Iris pigment epithelial cell (primary cell): Measurements from ENCODE around the gene WNT2B.
"Not testable (repeated sequence)": the region's sequence is repeated elsewhere in the genome, so short reads cannot be mapped to it uniquely, and the experiment has no call there.

Source experiments
- DNase-seq: peaks from one replicate; pipeline ENCODE4 v3.0.0-alpha.2; 2011; ENCODE audit warnings: low read depth

WNT2B gene

DNA sequence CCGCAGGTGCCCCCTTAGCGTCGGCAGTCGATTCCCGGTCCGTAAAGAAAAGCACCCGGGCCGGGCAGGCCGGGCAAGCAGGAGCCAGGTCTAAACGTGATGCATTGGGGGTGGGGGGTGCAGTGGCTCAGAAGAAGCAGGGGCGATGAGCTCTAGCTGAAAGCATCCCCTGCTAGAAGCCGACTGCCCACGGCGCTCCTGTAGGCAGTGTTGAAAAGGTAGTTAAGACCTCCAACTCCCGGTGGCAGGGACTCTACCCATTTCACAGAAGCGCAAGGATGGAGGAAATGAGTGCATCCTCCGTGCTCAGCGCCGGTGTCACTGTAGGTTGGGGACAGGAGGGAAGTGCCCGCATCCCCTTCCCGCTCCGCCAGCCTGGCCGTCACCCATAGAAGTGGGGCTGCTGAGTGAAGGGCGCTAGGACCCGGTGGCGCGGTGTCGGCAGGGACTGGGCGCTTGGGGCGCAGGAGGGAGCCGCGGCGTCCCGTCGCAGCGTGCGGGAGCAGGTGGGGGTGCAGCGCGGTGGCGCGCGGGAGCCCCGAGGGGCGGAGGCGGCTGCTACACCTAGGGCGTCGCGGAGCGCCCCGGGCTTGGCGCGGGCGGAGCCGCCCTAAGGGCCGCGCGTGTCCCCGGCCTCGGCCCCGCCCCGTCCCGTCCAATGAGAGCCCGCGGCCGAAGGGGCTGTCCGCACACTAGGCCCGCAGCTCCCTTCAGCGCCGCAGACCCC is at the start of gene WNT2B:
TSS of gene WNT2B (plus strand) at position 688 of the 727 bp plus-strand sequence. CDS start 298 bp downstream, outside the sequence.
- DNase-seq = no peak

DNA sequence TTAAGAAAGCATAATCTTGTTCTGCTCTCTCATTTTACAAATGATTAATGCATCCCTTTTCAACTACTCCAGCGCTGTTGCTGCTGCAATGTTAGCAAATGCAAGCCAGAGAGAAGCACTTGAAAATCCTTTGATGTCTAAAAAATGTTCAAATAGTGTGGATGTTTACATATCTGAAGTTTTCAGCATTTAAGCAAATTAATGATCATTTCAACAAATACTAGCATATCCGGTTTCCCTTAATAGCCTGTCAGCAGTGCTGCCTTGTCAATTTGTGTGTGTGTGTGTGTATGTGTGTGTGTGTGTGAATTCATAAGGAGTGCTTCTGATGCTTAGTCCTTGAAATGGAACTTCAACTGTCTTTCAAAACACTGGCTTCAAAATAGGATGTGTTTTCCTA is 48.1 kb upstream of the WNT2B start:
- peak; percentile 50 for DNase-seq

DNA sequence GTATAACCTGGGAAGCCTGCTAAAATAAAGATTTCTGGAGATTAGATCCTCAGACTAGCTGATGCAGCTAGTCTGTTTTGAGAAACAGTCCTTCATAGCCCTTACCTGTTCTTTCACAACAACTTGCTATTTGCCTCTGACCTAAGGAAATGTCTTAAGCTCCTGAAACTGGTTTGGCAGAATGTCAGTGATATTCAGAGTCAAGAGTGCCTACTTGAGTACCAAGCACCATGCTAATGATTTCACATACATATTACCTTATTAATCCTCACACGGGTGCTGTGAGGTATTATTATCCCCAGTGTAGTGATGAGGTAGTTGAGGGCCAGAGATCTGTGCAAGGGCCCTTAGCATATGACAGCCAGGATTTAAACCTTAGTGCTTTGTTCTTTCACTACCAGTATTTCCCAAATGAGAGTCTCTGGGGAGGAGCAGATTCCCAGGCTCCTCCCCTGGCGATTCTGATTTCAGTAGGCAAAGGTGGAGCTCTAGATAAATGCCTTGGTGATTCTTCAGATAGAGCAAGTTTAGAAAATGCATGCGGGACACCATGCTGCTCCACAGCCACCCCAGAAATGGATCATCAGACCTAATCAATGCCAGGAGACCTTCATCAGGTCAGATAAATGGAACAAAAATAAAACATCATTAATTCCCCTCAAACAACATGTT is 47.4 kb upstream of the WNT2B start:
- peak; percentile 38 for DNase-seq

DNA sequence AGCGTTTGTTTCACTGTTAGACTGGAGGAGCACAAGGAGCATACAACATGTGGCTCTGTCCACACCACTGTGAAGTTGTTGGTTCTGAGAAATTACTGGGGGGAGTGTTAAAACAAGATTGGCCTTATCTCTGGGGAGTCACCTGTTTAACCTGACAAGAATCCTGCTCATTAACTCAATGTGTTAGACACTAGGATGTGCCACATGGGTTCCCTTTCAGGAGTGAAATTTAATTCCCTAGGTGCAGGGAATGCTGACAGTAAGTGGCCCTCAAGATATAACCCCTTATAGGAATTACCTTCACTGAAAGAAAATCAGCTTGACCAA is 45.8 kb upstream of the WNT2B start:
- DNase-seq = no peak

DNA sequence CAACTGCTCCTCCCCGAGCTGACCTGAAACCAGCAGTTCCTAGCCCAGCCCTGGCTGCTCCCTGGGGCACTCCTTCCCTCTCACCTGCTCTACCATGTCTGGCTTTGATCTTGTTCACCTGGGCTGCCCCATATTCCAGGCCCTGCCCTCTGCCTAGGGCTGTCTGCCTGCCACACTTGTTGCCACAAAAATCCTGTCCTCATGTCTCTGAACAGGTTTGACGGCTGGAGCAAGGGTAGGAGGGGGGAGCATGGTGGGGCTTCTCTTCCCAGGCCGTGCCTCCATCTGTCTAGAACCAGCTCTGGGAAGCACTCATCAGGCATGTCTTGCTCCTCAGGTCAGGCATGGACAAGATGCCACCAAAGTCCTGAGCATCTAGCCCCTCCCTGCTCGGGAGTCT is 44.3 kb upstream of the WNT2B start:
- no peak for DNase-seq

DNA sequence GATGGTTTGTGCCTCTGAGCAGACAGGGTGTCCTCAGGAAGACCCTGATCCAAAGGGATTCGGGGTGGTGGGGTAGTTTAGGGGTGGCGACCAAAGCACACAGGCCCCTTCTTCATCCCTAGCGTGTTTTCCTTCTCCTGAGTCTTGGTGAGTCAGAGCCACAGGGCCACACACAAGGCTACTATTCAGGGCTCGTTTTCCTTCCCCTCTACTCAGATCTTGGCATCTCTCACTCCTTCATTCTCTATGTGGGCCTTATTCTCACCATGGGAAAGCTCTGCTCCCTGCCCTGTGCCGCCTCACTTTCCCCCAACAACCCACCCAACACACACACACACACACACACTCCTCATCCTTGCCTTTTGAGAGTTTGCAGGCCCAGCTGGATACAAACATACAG is 43.6 kb upstream of the WNT2B start:
- peak; percentile 72 for DNase-seq

DNA sequence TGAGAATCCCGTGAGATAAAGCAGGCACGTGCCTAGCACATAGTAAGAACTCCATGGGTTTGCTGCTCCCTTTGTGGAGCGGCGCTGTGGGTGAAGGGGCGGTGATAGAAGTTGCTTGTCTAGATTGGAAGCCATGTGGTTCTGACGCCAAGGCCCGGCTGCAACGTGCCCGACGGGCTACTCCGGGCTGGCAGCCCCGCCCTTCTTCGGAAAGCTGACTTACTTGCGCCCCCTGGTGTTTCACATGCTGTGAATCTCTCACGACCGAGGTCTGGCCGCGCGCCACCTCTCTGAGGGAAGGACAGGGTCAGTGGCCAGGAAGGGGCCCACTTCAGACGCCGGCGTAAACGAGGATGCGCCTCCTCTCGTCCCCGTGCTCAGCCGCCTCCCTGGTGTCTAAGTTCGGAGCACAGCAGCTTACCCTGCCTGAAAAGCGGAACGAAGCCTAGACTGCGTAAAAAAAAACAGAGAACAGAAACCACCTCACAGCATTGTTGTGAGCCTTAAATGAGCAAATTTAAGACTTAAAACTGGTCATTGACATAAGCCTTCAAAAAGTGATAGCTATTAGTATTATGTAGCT is 42.6 kb upstream of the WNT2B start:
- peak; percentile 96 for DNase-seq

DNA sequence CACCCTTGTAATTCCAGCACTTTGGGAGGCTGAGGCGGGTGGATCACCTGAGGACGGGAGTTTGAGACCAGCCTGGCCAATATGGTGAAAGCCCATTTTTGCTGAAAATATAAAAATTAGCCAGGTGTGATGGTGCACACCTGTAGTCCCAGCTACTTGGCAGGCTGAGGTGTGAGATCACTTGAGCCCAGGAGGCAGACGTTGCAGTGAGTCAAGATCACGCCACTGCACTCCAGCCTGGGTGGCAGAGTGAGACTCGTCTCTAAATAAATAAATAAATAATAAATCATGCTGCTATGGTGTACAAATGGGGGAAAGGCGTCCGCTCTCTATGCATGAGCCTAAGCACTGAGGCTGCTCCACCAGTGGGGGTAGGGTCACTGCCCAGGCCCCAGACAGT is 38.4 kb upstream of the WNT2B start:
- not testable (repeated sequence) for DNase-seq

DNA sequence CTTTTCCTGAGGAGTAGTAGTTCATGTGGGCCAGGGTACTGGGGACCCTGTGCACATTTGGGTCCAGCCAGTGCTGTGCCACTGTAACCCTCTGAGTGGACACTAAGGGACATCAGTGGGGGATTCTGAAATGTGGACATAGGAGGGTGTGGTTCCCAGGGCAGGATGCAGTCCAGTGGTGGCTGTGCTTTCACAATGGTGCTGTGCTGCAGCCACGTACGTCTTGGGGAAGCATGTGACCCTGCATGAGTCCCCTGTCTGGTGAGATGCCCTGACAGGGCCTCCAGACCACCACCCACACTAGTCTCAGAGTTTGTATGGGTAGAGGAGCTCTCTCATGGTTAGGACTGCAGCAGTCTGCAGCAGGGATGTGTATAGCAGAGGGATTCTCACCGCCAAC is 37.8 kb upstream of the WNT2B start:
- no peak for DNase-seq

DNA sequence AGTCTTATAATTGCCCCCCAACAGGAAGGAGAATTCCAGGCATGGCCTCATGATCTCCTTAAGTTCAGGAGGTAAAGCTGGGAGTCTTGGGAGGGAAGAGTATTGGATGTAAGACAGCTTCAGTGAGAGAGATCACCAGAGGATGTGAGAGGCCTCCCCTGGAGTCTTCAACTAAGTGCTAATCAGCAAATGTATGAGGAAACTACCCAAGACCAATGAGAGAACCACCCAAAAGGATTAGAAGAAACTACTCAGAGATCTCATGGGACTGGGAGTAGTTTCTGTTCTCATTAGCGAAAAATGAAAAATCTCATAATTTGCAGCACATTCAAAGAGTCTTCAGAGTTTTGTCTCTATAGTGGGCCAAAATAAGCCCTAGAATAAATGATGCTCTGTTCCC is 36.6 kb upstream of the WNT2B start:
- DNase-seq = no peak

DNA sequence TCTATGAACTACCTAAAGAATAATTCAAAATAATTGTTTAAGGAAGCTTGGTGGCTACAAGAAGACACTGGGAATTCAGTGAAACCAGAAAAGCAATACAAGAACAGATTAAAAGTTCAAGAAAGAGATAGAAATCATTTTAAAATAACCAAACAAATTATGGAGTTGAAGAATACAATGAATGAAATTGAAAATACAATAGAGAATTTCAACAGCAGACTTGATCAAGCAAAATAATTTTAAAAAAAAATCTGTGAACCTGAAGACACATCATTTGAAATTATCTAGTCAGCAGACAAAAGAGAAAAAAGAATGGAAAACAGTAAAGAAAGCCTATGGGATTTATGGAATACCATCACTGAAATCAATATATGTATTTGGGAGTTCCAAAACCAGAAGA is 31.2 kb upstream of the WNT2B start:
- no peak for DNase-seq

DNA sequence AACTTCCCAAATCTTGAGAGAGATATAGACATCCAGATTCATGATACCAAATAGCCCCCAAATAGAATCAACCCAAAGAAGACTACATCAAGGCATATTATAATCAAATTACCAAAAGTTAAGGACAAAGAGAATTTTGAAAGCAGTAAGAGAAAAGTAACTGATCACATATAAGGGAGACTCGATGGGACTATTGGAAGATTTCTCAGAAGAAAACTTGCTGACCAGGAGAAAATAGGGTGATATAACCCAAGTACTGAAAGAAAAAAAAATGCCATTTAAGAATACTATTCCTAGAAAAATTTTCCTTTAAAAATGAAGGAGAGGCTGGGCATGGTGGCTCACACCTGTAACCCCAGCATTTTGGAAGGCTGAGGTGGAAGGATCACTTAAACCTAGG is 30.5 kb upstream of the WNT2B start:
- DNase-seq = no peak

DNA sequence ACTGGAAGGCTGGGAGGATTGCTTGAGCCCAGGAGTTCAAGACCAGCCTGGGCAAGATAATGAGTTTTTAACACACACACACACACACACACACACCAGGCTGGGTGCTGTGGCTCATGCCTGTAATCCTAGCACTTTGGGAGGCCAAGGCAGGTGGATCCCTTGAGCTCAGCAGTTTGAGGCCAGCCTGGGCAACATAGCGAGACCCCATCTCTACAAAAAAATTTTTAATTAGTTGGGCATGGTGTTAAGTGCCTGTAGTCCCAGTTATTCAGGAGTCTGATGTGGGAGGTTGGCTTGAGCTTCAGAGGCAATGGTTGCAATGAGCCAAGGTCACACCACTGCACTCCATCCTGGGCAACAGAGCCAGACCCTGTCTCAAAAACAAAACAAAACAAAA is 22.7 kb upstream of the WNT2B start:
- DNase-seq = not testable (repeated sequence)

DNA sequence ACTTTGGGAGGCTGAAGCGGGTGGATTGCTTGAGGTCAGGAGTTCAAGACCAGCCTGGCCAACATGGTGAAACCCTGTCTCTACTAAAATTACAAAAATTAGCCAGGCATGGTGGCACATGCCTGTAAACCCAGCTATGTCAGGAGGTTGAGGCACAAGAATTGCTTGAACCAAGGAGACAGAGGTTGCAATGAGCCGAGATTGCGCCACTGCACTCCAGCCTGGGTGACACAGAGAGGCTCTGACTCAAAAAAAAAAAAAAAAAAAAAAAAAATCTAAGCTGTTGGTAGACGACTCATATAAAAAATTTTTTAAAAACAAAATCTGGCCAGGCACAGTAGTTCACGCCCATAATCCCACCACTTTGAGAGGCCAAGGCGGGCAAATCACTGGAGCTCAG is 21.1 kb upstream of the WNT2B start:
- DNase-seq = peak; percentile 23

DNA sequence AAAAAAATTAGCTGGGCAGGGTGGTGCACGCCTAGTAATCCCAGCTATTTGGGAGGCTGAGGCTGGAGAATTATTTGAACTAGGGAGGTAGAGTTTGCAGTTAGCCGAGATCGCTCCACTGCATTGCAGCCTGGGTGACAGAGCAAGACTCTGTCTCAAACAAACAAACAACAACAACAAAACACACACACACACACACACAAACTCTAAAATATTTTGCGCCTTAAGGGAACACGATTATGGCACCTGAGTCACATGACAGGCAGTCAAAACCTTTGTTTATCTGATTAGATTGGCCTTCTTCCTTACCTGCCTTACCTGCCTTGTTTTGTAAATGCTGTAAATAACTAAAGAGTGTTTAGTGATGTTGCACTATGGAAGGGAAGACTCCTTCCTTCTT is 20.6 kb upstream of the WNT2B start:
- no peak for DNase-seq

DNA sequence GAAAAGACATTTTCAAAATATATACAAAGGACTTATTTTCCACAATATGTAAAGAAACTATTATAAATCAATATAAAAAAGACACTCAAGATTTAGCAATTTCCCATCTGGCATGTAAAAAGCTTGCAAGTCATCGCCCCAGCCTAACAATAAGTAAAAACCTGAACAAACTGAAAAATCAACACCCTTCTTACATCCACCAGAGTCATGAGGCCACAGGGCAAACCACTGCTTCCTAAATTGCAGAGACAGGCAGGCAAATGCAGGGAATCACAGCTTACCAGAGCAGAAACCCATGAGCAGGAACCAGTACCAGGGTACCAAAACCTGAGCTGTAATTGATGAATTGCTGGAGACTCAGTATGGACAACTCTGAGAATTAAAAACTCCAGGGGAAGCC is 16.7 kb upstream of the WNT2B start:
- no peak for DNase-seq

DNA sequence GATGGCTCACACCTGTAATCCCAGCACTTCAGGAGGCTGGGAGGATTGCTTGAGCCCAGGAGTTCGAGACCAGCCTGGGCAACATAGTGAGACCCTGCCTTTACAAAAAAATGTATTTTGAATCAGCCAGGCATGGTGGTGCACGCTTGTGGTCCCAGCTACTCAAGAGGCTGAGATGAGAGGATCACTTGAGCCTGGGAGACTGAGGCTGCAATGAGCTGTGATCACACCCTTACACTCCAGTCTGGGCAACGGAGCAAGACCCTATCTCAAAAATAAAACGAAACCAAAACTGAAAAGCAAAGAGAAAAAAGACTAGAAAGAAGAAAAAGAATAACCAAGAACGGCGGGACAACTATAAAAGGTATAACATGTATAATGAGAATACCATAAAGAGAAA is 15.4 kb upstream of the WNT2B start:
- no peak for DNase-seq

DNA sequence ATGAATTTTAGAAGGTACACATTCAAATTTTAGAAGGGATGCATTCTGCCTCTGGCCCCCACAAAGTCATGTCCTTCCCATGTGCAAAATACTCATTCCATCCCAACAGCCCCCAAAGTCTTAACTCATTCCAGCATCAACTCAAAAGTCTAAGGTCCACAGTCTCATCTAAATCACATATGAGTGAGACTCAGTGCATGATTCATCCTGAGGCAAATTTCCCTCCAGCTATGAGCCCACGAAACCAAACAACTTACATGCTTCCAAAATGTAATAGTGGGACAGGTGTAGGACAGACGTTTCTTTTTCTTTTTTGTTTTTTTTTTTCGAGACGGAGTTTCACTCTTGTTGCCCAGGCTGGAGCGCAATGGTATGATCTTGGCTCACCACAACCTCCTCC is 12.5 kb upstream of the WNT2B start:
- no peak for DNase-seq

DNA sequence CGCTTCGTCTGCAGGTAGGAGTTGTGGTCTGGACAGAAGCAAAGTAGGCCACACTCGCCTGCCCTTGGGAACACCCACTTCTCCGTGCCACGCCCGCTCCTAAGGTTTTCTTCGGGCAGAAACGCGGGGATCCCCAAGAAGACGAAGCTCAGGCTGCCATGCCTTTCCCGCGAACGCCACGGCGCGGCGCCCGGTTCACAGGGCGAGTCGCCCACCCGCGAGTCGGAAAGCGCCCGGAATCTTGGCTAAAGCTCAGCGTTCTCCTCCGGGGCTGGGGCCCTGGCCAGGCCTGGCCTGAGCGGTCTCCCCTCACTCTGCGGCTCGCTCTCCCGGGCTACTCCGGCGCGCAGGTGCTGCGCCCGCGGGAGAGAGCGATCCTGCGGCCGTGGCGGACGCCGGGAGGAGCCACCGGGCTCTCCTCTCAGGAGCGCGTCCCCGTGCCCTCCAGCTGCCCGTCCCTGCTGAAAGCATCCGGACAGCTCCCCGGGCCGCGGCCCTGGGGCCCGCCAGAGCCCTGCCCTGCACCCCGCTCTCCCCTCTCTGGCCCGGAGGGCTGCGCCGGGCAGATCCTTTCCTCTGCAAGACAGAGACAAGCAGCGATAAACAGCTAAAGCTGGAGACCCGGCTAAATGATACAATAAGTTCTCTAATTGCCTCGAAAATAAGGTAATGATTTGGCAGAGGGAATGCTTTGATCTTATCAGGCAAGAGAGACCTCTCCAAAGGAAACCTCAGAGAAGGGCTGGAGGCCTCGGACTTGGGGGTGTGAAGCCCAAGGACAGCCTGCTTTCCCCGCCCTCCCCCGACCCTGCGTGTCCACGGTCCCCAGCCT is 6.7 kb upstream of the WNT2B start:
- peak; percentile 81 for DNase-seq

DNA sequence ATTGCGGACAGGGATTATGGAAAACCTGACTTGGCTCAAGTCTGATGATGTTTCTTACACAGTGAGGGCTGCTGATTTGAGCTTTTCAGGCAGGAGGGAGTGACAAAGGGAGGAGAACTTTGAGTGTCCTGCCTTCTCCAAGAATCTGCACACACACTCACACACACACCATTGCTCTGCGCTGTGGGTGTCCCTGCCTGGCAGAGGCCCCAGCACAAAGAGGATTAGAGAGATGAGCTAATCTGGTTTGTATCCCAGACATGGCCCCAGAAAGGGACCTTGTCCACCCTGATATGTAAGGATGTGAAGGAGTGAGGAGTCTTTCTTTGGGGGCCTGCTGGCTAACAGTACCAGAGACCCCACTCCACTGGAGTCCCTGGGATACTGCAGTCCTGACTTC is 5.9 kb upstream of the WNT2B start:
- peak; percentile 62 for DNase-seq

DNA sequence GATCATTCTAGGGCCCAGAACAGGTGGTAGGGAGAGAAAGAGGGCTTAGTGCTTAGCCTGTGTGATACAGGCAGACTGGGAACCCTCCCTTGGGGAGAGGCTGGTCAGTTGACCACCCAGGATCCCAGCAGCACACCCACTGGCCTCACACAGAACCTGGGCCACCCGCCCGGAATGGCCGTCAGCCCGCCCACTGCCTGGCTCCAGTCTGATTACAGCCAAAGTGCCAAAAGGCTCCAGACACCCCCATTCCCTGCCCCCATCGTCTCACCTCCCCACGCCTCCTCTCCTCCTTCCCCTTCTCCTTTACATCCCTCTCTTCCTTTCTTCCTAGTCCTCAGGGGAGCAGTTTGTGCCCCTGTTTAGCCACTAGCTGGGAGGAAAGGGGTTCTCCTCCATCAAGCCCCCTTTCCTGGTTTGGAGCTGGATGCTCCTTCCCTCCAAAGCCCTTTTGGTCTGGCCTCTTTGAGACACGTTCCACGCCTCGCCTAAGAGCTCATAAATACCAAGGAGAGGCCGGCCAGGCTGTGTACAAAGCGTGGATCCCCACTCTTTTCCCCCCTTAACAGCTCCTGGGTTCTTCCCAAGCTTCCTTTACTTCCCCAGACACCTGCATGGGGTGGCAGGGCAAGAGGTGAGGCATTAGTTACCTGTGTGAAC is 4.6 kb upstream of the WNT2B start:
- DNase-seq = no peak

DNA sequence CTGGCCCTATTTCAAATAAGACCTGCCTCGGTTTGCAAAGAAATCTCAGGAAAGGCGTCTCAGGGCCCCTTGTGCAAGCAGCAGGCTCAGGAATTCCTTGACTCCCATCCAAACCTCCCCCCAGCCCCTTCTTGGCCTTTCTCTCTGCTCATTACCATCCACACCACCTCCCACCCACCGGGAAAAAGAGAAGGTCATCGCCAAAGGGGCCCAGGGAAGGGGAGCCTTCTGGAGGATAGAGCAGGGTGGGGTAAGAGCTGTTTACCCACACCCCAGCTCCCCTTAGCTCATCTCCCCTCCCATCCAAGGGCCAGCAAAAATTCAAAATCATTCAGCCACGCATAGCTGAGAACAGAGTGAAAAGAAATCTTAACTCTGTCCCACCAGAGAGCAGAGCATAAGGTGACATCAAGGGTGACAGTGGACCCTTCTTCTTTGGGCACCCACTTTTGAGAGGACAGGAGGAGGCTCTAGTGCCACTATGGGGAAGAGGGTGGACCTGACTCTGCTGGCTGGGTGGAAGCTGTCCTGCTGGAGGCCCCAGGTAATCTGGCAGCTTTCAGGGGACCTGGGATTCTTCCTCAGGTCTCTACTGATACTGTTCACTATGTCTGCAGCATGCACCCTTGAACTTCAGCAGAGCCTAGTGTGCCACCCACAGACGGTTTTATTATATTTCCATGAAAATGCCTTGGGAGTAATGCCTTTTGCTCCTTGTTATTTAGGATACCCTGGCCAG is 3.9 kb upstream of the WNT2B start:
- no peak for DNase-seq
